HL-60/S4 (cell line): Measurements from ENCODE around the gene SAMD4B.

Experiments used
- in situ Hi-C: fragments of 300-500 bp; cut with MboI; formaldehyde crosslinking; loops from 2 replicates; pipeline ENCODE4 v1.14.3; 2022; ENCODE audit warnings: low sequenced_read_pairs

The SAMD4B gene

DNA sequence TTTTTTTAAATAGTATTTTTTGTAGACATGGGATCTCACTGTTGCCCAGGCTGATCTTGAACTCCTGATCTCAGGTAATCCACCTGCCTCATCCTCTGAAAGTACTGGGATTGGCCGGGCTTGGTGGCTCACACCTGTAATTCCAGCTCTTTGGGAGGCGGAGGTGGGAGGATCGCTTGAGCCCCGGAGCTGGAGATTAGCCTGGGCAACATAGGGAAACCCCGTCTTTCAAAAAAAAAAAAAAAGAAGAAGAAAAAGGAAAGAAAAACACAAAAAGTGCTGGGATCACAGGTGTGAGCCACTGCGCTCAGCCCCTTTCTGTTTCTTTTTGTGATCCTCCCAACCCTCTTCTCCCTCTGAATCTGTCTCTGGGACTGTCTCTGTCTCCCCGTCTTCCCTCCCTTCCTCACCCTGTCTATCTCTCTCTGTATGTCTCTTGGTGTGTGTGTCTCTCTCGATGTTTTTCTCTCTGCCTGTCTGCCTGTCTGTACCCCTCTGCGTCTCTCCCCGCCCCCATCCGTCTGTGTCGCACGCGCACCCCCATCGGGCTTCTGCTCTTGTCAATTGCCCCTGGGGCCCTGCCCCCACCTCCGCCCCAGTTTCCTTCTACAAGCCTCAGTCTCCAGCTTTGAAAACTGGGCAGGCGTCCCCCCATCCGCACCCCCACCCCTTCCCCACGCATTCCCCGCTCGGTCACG is 63.9 kb downstream of the SAMD4B start:
- in situ Hi-C loops = no loop called here

DNA sequence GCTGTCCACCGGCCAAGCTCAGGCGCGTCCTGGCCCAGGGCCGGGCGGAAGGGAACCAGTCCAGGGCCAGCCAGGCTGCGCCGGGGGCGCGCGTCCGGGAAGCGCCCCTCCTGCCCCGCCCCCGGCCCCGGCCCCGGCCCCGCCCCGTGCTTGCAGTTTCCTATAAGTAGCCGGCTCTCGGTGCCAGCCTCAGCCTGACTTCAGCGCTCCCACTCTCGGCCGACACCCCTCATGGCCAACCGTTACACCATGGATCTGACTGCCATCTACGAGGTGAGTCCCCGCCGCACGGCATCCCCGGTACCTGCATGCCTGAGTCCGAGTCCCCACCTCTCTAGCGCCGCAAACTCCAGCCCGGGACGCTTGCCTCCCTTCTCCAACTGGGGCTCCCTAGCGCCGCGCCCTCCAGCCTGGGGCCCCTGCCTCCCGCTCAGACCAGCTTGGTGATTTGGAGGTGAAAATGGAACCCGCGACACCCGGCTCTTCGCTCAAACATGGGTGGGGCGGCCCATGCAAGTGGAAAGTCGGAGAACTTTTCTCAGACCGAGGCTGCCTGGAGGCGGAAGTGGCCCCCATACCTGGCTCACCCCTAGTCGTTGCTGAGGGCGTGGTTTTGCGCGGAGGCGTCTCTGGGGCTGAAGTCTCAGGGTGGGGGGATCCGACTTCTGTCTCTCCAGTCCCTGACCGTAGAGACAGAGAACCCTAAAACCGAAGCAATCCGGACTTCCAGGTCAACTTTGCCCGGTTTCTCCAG is 64.6 kb downstream of the SAMD4B start, which contains the start of gene ZFP36:
ZFP36 (plus strand) TSS at position 192 of the 754 bp plus-strand sequence; CDS start at position 250, 58 bp downstream.
- in situ Hi-C loops = no loop called here

DNA sequence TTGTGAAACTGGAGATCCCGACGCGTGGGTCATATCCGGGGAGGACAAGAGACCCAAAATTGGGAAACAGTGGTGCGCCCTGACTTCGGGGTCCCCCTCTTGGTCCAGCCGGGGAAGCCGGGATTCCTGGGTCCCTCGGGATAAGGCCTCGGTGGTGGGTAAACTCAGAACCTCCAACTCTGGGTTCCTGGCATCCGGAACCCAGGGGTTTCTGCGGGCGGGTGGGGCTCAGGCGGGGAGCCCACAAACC is 65.1 kb downstream of the SAMD4B start:
- in situ Hi-C loops = no loop called here

DNA sequence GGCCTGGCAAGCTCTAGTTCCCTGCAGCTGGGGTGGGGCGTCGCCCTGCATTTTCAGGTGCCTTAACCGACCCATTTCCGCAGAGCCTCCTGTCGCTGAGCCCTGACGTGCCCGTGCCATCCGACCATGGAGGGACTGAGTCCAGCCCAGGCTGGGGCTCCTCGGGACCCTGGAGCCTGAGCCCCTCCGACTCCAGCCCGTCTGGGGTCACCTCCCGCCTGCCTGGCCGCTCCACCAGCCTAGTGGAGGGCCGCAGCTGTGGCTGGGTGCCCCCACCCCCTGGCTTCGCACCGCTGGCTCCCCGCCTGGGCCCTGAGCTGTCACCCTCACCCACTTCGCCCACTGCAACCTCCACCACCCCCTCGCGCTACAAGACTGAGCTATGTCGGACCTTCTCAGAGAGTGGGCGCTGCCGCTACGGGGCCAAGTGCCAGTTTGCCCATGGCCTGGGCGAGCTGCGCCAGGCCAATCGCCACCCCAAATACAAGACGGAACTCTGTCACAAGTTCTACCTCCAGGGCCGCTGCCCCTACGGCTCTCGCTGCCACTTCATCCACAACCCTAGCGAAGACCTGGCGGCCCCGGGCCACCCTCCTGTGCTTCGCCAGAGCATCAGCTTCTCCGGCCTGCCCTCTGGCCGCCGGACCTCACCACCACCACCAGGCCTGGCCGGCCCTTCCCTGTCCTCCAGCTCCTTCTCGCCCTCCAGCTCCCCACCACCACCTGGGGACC is 65.6 kb downstream of the SAMD4B start:
- in situ Hi-C loops = no loop called here

DNA sequence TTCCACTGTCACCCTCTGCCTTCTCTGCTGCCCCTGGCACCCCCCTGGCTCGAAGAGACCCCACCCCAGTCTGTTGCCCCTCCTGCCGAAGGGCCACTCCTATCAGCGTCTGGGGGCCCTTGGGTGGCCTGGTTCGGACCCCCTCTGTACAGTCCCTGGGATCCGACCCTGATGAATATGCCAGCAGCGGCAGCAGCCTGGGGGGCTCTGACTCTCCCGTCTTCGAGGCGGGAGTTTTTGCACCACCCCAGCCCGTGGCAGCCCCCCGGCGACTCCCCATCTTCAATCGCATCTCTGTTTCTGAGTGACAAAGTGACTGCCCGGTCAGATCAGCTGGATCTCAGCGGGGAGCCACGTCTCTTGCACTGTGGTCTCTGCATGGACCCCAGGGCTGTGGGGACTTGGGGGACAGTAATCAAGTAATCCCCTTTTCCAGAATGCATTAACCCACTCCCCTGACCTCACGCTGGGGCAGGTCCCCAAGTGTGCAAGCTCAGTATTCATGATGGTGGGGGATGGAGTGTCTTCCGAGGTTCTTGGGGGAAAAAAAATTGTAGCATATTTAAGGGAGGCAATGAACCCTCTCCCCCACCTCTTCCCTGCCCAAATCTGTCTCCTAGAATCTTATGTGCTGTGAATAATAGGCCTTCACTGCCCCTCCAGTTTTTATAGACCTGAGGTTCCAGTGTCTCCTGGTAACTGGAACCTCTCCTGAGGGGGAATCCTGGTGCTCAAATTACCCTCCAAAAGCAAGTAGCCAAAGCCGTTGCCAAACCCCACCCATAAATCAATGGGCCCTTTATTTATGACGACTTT is 66.4 kb downstream of the SAMD4B start:
- in situ Hi-C loops = no loop called here

DNA sequence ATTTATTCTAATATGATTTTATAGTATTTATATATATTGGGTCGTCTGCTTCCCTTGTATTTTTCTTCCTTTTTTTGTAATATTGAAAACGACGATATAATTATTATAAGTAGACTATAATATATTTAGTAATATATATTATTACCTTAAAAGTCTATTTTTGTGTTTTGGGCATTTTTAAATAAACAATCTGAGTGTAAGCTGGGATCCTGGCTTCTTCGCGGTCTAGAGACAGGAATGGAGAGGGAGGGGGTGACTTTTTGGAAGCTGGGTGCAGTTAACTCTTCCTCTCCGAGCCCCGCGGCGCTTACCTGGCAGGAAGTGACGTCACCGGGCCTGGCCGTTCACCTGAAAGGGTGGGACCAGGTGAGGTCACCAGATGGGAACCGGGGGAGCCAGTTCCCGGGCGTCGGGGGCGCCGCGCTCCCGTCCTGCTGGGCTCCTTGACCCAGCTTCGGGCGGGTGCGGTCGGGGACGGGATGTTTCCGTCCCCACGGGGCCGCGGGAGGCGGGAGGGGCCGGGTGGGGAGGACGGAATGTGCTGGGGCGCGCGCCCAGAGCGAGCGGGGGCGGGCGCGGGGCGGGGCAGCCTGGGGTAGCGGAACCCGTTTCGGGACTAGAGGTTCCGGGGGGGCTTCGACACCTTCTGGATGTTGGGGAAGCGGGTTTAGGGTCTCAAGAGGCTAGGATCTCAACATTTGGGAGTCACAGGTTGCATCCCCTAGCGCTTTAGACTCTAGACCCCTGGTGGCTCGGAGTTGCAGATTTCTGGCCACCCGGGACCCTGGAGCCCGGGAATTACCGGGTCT is 67.2 kb downstream of the SAMD4B start:
- in situ Hi-C loops = no loop called here

DNA sequence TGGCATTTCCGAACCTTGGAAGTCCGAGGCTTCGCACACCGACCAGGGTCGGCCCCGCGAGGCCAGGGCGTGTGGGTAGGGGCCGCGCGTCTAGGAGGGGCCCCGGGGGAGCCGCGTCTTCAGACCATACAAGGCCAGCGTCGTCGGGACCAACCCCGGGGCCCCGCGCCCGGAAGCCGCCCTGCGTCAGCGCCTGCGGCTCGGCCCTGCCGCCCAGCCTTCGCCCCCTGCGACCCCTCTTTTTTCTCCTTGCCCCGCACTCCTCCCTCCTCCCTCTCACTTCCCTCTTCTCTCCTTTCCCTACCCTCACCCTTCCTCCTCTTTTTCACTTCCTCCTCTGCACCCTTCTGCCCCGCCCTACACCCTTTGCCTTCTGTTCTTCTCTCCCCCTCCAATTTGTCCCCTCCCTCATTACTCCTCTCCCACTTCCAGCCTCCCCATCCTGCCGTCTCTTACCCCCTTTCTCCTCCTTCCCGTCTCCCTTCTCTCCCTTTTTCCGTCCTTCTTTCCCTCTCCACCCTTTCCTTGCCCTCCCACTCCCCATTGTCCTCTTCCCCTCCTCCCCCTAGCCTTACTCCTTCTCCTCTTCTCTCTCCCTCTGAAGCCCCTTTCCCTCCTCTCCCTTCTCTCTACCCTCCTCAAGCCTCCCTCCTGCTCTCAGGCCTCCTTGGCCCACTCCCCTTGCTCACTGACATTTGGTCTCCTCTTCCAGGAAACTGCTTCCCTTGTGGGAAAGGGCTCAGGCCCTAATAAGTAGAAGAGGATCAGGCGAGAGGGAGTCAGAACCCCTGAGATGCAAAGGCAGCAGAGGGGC is 68.0 kb downstream of the SAMD4B start:
- in situ Hi-C loops = no loop called here

DNA sequence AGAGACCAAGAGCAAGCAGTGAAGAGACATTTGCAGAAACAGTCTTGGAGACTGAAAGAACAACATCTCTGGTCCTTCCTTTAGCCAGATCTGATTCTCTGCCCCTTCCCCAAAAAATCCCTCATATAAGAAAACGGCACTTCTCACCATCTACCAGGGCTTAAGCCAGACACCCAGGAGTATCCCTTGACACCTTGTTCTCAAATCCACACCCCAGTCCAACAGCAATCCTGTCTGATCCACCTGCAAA is 68.5 kb downstream of the SAMD4B start:
- in situ Hi-C loops = no loop called here

DNA sequence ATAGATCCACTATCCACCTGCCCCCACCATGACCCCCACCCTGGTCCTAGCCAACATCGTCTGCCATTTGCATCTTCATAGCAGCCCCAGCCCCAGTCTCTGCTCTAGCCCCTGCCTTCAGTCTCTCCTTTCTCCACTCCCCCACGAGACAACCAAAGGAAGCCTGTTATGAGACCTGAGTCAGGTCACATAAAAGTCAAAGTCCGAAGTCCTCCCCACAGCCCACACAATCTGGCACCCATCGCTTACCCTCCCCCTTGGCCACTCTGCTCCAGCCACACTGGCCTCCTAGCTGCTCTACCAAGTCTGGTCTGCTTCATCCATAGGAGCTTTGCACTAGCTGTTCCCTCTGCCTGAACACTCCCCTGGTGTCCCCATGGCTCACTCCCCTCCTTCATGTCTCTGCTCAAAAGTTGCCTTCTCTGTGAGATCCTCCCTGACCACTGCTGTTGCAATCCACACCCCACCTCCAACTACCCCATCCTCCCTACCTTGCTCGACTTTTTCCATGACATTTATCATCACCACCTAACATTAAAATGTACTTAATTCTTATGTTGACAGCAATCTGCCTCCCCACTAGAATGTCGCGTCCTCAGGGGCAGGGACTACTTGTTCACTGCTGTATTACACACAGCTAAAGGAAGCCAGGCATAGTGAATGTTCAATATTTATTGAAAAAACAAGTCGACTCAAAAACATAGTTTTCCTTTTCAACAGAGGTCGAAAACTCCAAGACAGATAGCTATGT is 69.0 kb downstream of the SAMD4B start:
- in situ Hi-C loops = no loop called here

DNA sequence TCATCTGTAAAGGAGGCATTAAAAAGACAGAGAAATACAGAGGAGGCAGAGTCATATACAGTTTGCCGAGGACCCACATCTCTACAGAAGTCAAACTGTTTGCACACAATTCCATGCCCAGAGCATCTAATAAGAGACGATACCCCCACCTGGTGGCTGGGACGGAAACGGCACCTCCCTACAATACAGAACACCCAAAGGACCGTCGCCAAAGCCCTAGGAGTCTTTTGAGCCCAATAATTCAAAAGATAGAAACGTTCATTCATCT is 69.5 kb downstream of the SAMD4B start:
- in situ Hi-C loops = no loop called here

DNA sequence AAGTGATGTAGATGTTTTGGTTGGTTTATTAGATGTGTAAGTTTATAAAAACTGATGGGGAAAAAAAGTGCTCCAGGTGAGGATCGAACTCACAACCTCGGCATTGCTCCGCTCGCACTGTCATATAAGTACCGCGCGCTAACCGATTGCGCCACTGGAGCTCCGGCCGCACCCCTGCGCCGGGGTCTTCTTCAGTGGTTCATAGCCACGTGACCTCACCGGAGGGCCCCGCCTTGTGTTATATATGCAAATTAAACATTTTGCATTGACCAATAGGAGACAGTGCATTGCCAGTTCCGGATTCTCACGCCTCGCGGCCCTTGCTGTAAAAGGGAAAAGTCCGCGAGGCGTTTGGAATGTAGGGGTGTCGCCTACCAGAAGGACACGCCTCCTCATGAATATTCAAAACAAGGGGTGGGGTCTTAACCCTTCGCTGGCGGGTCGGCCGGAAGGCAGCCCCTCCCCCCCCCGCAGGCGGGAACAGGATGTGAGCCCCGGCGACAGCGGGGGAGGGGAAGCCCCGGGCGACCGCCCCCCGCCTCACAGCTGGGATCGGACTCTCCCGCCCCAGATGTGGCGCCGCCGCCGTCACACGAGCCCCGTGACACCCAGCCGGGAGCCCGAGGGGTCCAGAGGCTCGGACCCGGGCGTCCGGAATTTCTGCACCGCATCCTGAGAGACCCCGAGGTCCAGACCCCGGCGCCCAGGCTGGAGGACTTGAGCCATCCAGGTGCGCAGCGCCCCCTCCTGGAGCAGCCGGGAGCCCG is 70.1 kb downstream of the SAMD4B start, which contains the start of gene PLEKHG2:
PLEKHG2 (plus strand) TSS at position 570 of the 767 bp plus-strand sequence. CDS start 1,418 bp downstream, outside the sequence.
- in situ Hi-C loops = no loop called here

DNA sequence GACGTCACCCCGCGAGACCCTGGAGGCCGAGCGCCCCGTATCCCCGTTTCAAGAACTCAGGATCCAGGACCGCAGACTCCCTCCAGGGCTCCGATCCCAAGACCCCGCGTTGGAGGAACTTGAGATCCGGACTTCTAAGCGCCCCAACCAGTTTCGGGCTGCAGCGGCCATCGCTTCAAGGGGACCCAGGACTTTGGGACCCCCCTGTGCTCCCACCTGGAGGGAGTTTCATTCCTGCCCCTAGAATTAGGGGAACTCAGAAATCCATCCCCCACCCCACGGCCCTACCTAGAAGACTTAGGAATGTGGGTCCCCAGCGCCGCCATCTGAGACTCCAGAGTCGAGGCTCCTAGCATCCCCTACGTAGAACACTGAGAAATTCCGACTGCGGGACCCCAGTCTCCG is 70.6 kb downstream of the SAMD4B start:
- in situ Hi-C loops = no loop called here

DNA sequence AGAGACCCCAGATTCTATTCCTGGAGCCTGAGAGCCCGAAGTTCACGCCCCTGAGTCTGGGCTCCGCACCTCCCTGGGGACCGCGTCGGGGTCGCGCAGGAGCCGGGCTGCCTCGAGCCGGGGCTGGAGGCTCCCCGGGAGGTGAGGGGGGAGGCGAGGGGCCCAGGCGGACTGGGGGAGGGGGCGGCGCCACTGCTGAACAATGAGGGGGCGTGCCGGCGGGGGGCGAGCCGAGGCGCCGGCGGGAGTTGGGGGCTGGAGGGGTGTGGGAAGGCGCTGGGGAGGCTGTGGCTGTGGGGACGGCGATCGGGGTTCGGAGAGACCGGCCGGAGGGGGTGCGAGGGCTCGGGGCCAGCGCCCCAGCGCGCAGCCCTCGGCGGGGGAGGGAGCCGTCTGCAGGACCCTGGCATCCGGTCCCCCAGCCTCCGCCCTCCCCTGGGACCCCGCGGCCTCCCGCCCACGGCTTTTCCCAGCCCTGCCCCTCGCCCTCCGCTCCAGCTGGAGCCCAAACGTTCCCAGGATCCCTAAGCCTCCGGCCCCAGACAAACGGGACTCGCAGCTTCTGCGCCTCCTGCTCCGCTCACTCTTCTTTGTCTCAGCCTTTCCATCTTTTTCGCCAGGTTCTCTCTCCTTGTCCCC is 71.2 kb downstream of the SAMD4B start:
- in situ Hi-C loops = no loop called here

DNA sequence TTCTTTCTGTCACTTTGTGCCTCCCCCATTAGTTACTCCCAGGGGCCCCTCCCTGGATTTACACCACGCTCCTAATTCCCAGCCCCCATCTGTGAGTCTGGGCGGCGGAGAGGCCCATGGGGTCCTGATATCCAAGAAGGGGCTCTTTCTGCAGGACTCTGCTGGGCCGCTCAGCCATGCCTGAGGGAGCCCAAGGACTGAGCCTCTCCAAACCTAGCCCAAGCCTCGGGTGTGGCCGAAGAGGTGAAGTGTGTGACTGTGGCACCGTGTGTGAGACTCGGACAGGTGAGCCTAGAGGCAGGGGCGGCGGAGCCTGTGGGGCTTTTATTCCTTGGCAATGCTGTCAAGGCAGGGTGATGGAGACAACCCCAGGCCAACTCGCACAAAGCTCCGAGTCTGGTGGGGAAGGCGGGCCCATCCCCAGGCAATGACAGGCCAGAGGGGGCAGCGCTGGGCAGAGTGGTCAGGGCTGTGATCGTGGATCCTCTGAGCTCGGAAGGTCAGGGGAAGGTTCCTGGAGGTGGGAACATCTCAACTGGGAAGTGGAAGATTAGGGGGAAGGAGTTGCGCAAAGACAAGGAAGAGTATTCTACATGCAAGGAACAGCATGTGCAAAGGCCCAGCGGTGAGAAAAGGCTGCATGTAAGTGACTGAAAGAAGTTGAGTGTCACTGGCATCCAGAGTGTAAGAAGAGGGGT is 71.8 kb downstream of the SAMD4B start:
- in situ Hi-C loops = no loop called here

DNA sequence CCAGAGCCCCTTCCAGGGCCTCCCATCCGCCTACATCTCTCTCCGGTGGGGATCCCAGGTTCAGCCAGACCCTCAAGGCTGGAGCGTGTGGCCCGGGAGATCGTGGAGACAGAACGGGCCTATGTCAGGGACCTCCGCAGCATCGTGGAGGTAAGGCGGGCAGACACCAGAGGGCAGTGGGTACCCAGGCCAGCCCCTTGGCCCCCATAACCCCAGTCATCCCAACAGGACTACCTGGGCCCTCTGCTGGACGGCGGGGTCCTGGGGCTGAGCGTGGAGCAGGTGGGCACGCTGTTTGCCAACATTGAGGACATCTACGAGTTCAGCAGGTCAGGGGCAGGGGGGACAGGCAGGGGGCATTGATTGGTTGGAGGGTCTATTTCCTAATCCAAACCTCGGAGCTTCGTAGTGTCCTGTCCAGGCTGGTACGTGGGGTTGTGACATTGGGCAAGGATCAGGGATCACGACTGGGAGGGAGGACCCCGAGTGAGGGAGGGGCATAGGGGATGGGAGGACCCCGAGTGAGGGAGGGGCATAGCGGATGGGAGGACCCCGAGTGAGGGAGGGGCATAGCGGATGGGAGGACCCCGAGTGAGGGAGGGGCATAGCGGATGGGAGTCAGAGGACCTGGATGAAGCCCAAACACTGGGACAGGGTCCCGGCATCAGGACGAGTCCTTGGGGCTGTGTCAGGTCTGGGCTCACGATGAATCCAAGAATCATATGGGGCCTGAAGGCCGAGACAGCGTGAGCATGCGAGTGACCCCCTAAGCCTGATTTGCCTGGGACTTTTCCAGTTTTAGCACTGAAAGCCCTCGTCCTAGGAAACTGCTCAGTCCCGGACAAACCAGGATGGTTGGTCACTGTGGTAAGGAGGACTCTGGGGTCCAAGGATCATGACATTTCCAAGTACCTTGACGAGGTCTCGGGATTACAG is 73.2 kb downstream of the SAMD4B start:
- in situ Hi-C loops = no loop called here
